GM12892 (cell line): Measurements from ENCODE around the gene PARVB.

Experiments
- DNase-seq: peaks from one replicate; pipeline ENCODE4 v3.0.0; 2011; ENCODE audit not compliant: insufficient read length
- FAIRE-seq: peaks from 2 replicates; lab custom pipeline; 2011; peaks lifted over from hg19 to GRCh38; lab: Jason Lieb, UNC
- POLR2A ChIP-seq: IDR thresholded peaks from 2 replicates; pipeline ENCODE4 v1.6.1; 2011; ENCODE audit warnings: low read depth, low read length, control low read depth
- POLR2AphosphoS5 ChIP-seq: IDR thresholded peaks from 2 replicates; pipeline ENCODE4 v1.6.1; 2011; ENCODE audit warnings: low read depth, low read length, control low read depth
- TAF1 ChIP-seq: IDR thresholded peaks from 2 replicates; pipeline ENCODE4 v1.6.1; 2011; ENCODE audit warnings: low read depth, mild to moderate bottlenecking, control low read depth, low read length, borderline replicate concordance

PARVB gene

GRCh38 chr22:44094751-44095302 lies 70.7 kb downstream of the PARVB start:
- TF ChIP-seq TAF1 (no peak), POLR2AphosphoS5 (no peak), POLR2A (no peak)
- DNase-seq: no peak
- no peak for FAIRE-seq

- DNase-seq (no peak), FAIRE-seq (no peak)
- TF ChIP-seq POLR2A (no peak), TAF1 (no peak), POLR2AphosphoS5 (no peak)
Observed at GRCh38 chr22:44096736-44097135, 72.6 kb downstream of the PARVB start.

GRCh38 chr22:44097263-44098020 lies 73.3 kb downstream of the PARVB start:
- DNase-seq: no peak
- no peak for FAIRE-seq
- TF ChIP-seq TAF1 (no peak), POLR2A (no peak), POLR2AphosphoS5 (no peak)

- TF ChIP-seq TAF1 (no peak), POLR2AphosphoS5 (no peak), POLR2A (no peak)
- DNase-seq (no peak), FAIRE-seq (no peak)
Observed at GRCh38 chr22:44098021-44098739, 74.1 kb downstream of the PARVB start.

GRCh38 chr22:44098966-44099530 lies 74.9 kb downstream of the PARVB start:
- FAIRE-seq (no peak), DNase-seq (no peak)
- no peak for TF ChIP-seq POLR2AphosphoS5
- no peak for TF ChIP-seq TAF1
- TF ChIP-seq POLR2A: no peak

- no peak for FAIRE-seq
- TF ChIP-seq POLR2A (no peak), POLR2AphosphoS5 (no peak), TAF1 (no peak)
- no peak for DNase-seq
Observed at GRCh38 chr22:44099696-44100095, 75.6 kb downstream of the PARVB start.

GRCh38 chr22:44100411-44100810 lies 76.3 kb downstream of the PARVB start:
- no peak for FAIRE-seq
- no peak for DNase-seq

GRCh38 chr22:44102121-44102520 lies 78.0 kb downstream of the PARVB start:
- no peak for FAIRE-seq
- TF ChIP-seq POLR2A (no peak), TAF1 (no peak), POLR2AphosphoS5 (no peak)
- DNase-seq: no peak

More at GRCh38 chr22:44100411-44100810, 76.3 kb downstream of the PARVB start:
- no peak for TF ChIP-seq TAF1
- TF ChIP-seq POLR2AphosphoS5: no peak
- no peak for TF ChIP-seq POLR2A

- FAIRE-seq (no peak), DNase-seq (no peak)
- TF ChIP-seq TAF1 (no peak), POLR2AphosphoS5 (no peak), POLR2A (no peak)
Observed at GRCh38 chr22:44102856-44103255, 78.8 kb downstream of the PARVB start.

- FAIRE-seq: no peak
- DNase-seq: no peak
- TF ChIP-seq TAF1 (no peak), POLR2AphosphoS5 (no peak), POLR2A (no peak)
Observed at GRCh38 chr22:44103735-44104480, 79.8 kb downstream of the PARVB start.
